ENCODE data around the gene SLC12A5.

The SLC12A5 gene

GRCh38 chr20:46051556-46052308 is 22.7 kb downstream of the SLC12A5 start:
- in situ Hi-C loops (cut with HindIII; ENCODE audit: low sequenced_read_pairs) = no loop called here

GRCh38 chr20:46053416-46053815 is 24.4 kb downstream of the SLC12A5 start:
- in situ Hi-C loops (cut with HindIII; ENCODE audit: low sequenced_read_pairs) = no loop called here

- in situ Hi-C loops (cut with HindIII; ENCODE audit: low sequenced_read_pairs) = no loop called here
Observed at GRCh38 chr20:46054606-46055005, 25.6 kb downstream of the SLC12A5 start.

- in situ Hi-C loops (cut with HindIII; ENCODE audit: low sequenced_read_pairs) = no loop called here
Observed at GRCh38 chr20:46055269-46055668, 26.3 kb downstream of the SLC12A5 start.

- in situ Hi-C loops (cut with HindIII; ENCODE audit: low sequenced_read_pairs) = no loop called here
Observed at GRCh38 chr20:46056027-46056833, 27.2 kb downstream of the SLC12A5 start.

- in situ Hi-C loops (cut with HindIII; ENCODE audit: low sequenced_read_pairs) = no loop called here
Observed at GRCh38 chr20:46056970-46057855, 28.2 kb downstream of the SLC12A5 start.

GRCh38 chr20:46057856-46058598 is 29.0 kb downstream of the SLC12A5 start:
- in situ Hi-C loops (cut with HindIII; ENCODE audit: low sequenced_read_pairs) = no loop called here

GRCh38 chr20:46058599-46059281 is 29.7 kb downstream of the SLC12A5 start:
- in situ Hi-C loops (cut with HindIII; ENCODE audit: low sequenced_read_pairs) = no loop called here

- in situ Hi-C loops (cut with HindIII; ENCODE audit: low sequenced_read_pairs) = no loop called here
Observed at GRCh38 chr20:46060301-46060881, 31.4 kb downstream of the SLC12A5 start.

GRCh38 chr20:46060975-46061374 is 32.0 kb downstream of the SLC12A5 start:
- in situ Hi-C loops (cut with HindIII; ENCODE audit: low sequenced_read_pairs) = no loop called here

GRCh38 chr20:46062151-46062550 is 33.1 kb downstream of the SLC12A5 start:
- in situ Hi-C loops (cut with HindIII; ENCODE audit: low sequenced_read_pairs) = no loop called here

- in situ Hi-C loops (cut with HindIII; ENCODE audit: low sequenced_read_pairs) = no loop called here
Observed at GRCh38 chr20:46062621-46063020, 33.6 kb downstream of the SLC12A5 start.

GRCh38 chr20:46063151-46063550 is 34.1 kb downstream of the SLC12A5 start:
- in situ Hi-C loops (cut with HindIII; ENCODE audit: low sequenced_read_pairs) = no loop called here

- in situ Hi-C loops (cut with HindIII; ENCODE audit: low sequenced_read_pairs) = no loop called here
Observed at GRCh38 chr20:46063652-46064054, 34.6 kb downstream of the SLC12A5 start.

- in situ Hi-C loops (cut with HindIII; ENCODE audit: low sequenced_read_pairs) = no loop called here
Observed at GRCh38 chr20:46065006-46065405, 36.0 kb downstream of the SLC12A5 start.

GRCh38 chr20:46065691-46066090 is 36.7 kb downstream of the SLC12A5 start:
- in situ Hi-C loops (cut with HindIII; ENCODE audit: low sequenced_read_pairs) = no loop called here

GRCh38 chr20:46070215-46070900 is 41.3 kb downstream of the SLC12A5 start:
- in situ Hi-C loops (cut with HindIII; ENCODE audit: low sequenced_read_pairs) = no loop called here

- in situ Hi-C loops (cut with HindIII; ENCODE audit: low sequenced_read_pairs) = no loop called here
Observed at GRCh38 chr20:46071573-46071972, 42.6 kb downstream of the SLC12A5 start.

- in situ Hi-C loops (cut with HindIII; ENCODE audit: low sequenced_read_pairs) = no loop called here
Observed at GRCh38 chr20:46073024-46073423, 44.0 kb downstream of the SLC12A5 start.
